ENCODE measurements around the gene TYK2. TPM values are rescaled to one million over a fixed set of nuclear protein-coding genes. Genes with fewer than 3 reads are reported as not detected.

The TYK2 gene
- total RNA-seq, 1 experiment from 2014 or later = 66.4 TPM

DNA sequence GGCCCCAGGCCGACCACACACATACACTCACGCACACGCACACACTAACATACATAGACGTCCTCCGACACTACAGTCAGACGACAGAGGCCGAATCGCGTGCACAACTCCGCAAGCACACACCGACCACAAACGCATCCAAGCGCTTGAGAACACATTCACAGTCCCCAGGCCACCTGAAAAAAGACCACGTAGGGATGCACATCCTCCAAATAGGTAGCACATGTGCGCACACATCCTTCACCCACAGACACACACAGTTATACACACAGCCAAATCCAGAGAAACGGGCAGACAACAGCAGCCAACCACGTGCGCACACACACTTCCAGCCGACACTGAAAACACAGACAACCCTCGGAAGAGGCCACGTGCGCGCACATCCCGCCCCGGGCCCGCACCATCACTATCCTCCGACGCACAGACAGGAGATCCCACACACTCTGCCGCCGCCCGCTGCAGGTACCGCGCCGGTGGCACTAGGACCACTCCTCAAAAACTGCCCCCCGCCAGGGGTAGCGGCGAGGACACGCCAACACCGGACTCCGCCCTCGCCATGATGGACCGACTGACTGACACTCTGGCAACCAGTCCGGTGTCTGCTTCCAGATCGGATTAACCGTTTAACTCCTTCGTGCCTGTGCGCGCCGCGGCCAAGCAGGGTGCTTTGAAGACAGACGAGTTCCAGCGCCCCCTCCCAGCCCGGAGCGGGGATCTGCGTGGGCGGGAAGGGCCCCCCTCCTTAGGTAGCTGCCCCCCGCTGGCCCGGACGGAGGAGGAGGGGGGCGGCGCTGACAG, 39.5 kb upstream of the TYK2 start (continued):
- TF ChIP-seq FOXP4 (CRISPR knock-in tag; IDR thresholded peaks at IDR 0.05) = no peak

GRCh38 chr19:10419200-10419645, 38.9 kb upstream of the TYK2 start:
- Mint-ChIP-seq H3K27me3 (ENCODE audit: low read depth) (peaks cover 93% of the 10 kb centered on the region), H3K9me3 (no peaks in the 10 kb centered on the region), H3K4me1 (peaks cover 26% of the 10 kb centered on the region), H3K36me3 (no peaks in the 10 kb centered on the region), H3K27ac (no peak overlapping the region), H3K4me3 (peak overlapping the region; percentile 77)
- ATAC-seq = no peak
- POLR2A ChIA-PET = no interaction called here
- TF ChIP-seq ZBTB43 (CRISPR knock-in tag; IDR thresholded peaks at IDR 0.05) (no peak), ELF4 (CRISPR knock-in tag; IDR thresholded peaks at IDR 0.05; ENCODE audit: low read depth) (no peak), ATF1 (CRISPR knock-in tag; IDR thresholded peaks at IDR 0.05) (no peak), CBFB (CRISPR knock-in tag; IDR thresholded peaks at IDR 0.05; ENCODE audit: low read depth) (no peak), ZNF425 (CRISPR knock-in tag; conservative IDR thresholded peaks at IDR 0.05) (no peak), EMX1 (CRISPR knock-in tag; IDR thresholded peaks at IDR 0.05) (no peak), MXD4 (CRISPR knock-in tag; IDR thresholded peaks at IDR 0.05; ENCODE audit: borderline replicate concordance) (no peak), NFYB (CRISPR knock-in tag; conservative IDR thresholded peaks at IDR 0.05; ENCODE audit: low read depth) (no peak), ETV6 (CRISPR knock-in tag; IDR thresholded peaks at IDR 0.05) (no peak), ESRRA (CRISPR knock-in tag; IDR thresholded peaks at IDR 0.05; ENCODE audit: borderline replicate concordance) (no peak), ZNF416 (CRISPR knock-in tag; IDR thresholded peaks at IDR 0.05) (no peak), ZNF121 (CRISPR knock-in tag; IDR thresholded peaks at IDR 0.05) (no peak), ZNF532 (CRISPR knock-in tag; IDR thresholded peaks at IDR 0.05; ENCODE audit: borderline replicate concordance) (no peak), SOX15 (CRISPR knock-in tag; IDR thresholded peaks at IDR 0.05) (no peak), ZSCAN18 (CRISPR knock-in tag; IDR thresholded peaks at IDR 0.05) (no peak), TP53 (CRISPR knock-in tag; IDR thresholded peaks at IDR 0.05) (no peak), ZNF396 (CRISPR knock-in tag; IDR thresholded peaks at IDR 0.05; ENCODE audit: borderline replicate concordance) (no peak), ZNF138 (CRISPR knock-in tag; conservative IDR thresholded peaks at IDR 0.05) (no peak)
- TF ChIP-seq, protein P1, sequence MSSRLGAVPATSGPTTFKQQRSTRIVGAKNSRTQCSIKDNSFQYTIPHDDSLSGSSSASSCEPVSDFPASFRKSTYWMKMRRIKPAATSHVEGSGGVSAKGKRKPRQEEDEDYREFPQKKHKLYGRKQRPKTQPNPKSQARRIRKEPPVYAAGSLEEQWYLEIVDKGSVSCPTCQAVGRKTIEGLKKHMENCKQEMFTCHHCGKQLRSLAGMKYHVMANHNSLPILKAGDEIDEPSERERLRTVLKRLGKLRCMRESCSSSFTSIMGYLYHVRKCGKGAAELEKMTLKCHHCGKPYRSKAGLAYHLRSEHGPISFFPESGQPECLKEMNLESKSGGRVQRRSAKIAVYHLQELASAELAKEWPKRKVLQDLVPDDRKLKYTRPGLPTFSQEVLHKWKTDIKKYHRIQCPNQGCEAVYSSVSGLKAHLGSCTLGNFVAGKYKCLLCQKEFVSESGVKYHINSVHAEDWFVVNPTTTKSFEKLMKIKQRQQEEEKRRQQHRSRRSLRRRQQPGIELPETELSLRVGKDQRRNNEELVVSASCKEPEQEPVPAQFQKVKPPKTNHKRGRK (CRISPR knock-in tag; IDR thresholded peaks at IDR 0.05; ENCODE audit: borderline replicate concordance) = no peak
- no peak for DNase-seq (ENCODE audit: low spot score)
- CTCF ChIA-PET = interaction anchor here (0.5 to 5.9 kb wide), 5 partner anchors 13 to 334 kb away, joined by 3 to 229 read pairs (median 6); partner anchors contain the start of gene CDC37
